ENCODE results near the gene MAN1A2. TPM values are rescaled to one million over a fixed set of nuclear protein-coding genes. Genes with fewer than 3 reads are reported as not detected.

Gene MAN1A2
- total RNA-seq, 1 experiment from 2014 or later = 38.1 TPM

GRCh38 chr1:117427297-117427696, 60.0 kb downstream of the MAN1A2 start:
- POLR2A ChIA-PET = no interaction called here

More at GRCh38 chr1:117427297-117427696, 60.0 kb downstream of the MAN1A2 start:
- Histone ChIP-seq H3K4me2 (ENCODE audit: low read length) (no peak overlapping the region), H3K9me2 (ENCODE audit: insufficient read depth) (no peaks in the 10 kb centered on the region), H2AFZ (ENCODE audit: low read depth, low read length, poor library complexity, severe bottlenecking) (no peak overlapping the region), H3K27ac (ENCODE audit: low read depth, low read length) (no peak overlapping the region), H3K9me3 (ENCODE audit: control insufficient read depth in 1 of 2, insufficient read depth in 1 of 2, low read depth in 1 of 2, low read length in 2 of 2) (peaks cover 0 to 8% of the 10 kb centered on the region in 2 experiments; a peak in 3 of 4 replicates), H3K79me2 (ENCODE audit: insufficient read depth, low read length) (no peaks in the 10 kb centered on the region), H3K27me3 (ENCODE audit: insufficient read depth, low read length) (no peaks in the 10 kb centered on the region), H3K36me3 (ENCODE audit: control insufficient read depth in 1 of 2, insufficient read depth in 2 of 2, low read length in 2 of 2) (no peaks in the 10 kb centered on the region), H3K4me3 (replicated peaks in 1 of 2; ENCODE audit: low read depth in 1 of 2, low read length in 2 of 2) (no peak overlapping the region), H4K20me1 (ENCODE audit: insufficient read depth) (peaks cover 4% of the 10 kb centered on the region; the same call in 1 of the 2 replicates), H3K9ac (ENCODE audit: low read length) (no peak overlapping the region), H3K4me1 (ENCODE audit: control insufficient read depth in 1 of 2, insufficient read depth in 2 of 2, low read length in 2 of 2) (no peaks in the 10 kb centered on the region)
- TF ChIP-seq RAD21 (IDR thresholded peaks at IDR 0.05; ENCODE audit: low read depth) = no peak
- no peak for TF ChIP-seq CEBPB (IDR thresholded peaks at IDR 0.05; ENCODE audit: low read depth)
- no peak for TF ChIP-seq POLR2AphosphoS5 (IDR thresholded peaks at IDR 0.05; ENCODE audit: low read depth, low read length)
- TF ChIP-seq TCF7L2 (IDR thresholded peaks at IDR 0.05; ENCODE audit: borderline replicate concordance, extremely low read depth, insufficient read depth, insufficient read length) = no peak
- TF ChIP-seq ZBTB33 (IDR thresholded peaks at IDR 0.05; ENCODE audit: extremely low read depth, insufficient replicate concordance, low read length) = no peak
- TF ChIP-seq SIN3A (IDR thresholded peaks at IDR 0.05; ENCODE audit: low read depth) = no peak
- TF ChIP-seq CBX3 (IDR thresholded peaks at IDR 0.05; ENCODE audit: low read depth) = no peak
- no peak for TF ChIP-seq JUND (IDR thresholded peaks at IDR 0.05)
- no peak for TF ChIP-seq REST (IDR thresholded peaks at IDR 0.05; ENCODE audit: low read depth)
- no peak for TF ChIP-seq ATF3 (IDR thresholded peaks at IDR 0.05)
- TF ChIP-seq ZNF274 (IDR thresholded peaks at IDR 0.05; ENCODE audit: low read depth, low read length) = no peak
- TF ChIP-seq SP1 (IDR thresholded peaks at IDR 0.05; ENCODE audit: low read depth) = no peak
- TF ChIP-seq SRF (IDR thresholded peaks at IDR 0.05; ENCODE audit: low read depth) = no peak
- no peak for TF ChIP-seq YY1 (IDR thresholded peaks at IDR 0.05; ENCODE audit: extremely low read depth, insufficient replicate concordance, low read depth, low read length)
- TF ChIP-seq POLR2A (IDR thresholded peaks at IDR 0.05; ENCODE audit: borderline replicate concordance, extremely low read depth, insufficient read depth, insufficient read length) = no peak
- TF ChIP-seq ELF1 (IDR thresholded peaks at IDR 0.05; ENCODE audit: borderline replicate concordance, low read depth) = no peak
- TF ChIP-seq EGR1 (IDR thresholded peaks at IDR 0.05; ENCODE audit: low read depth) = no peak
- TF ChIP-seq ZFX (IDR thresholded peaks at IDR 0.05) = no peak
- no peak for TF ChIP-seq FOSL1 (IDR thresholded peaks at IDR 0.05; ENCODE audit: low read depth)
- intact Hi-C loops (cut with micrococcal nuclease) = no loop called here
- DNase-seq (ENCODE audit: low read depth, low spot score) = no peak
- ATAC-seq = no peak
- RAD21 ChIA-PET (ENCODE audit: low non-redundant PET in 1 of 2, low total read pairs in 2 of 2, uncharacterized antibody in 2 of 2, unreplicated experiment in 2 of 2) = no interaction called here
- CTCF ChIA-PET = no interaction called here
- no TSS peak for BruUV-seq (replicated peaks)

All from HCT116 (cell line).